HS-27A (cell line): ENCODE results near the gene SHISA5.
"Not testable (repeated sequence)": the region's sequence is repeated elsewhere in the genome, so short reads cannot be mapped to it uniquely, and the experiment has no call there.

Experiments used
- DNase-seq: peaks from one replicate; pipeline ENCODE4 v3.0.0-alpha.2; 2012; ENCODE audit warnings: low read depth, missing footprints

The SHISA5 gene

DNA sequence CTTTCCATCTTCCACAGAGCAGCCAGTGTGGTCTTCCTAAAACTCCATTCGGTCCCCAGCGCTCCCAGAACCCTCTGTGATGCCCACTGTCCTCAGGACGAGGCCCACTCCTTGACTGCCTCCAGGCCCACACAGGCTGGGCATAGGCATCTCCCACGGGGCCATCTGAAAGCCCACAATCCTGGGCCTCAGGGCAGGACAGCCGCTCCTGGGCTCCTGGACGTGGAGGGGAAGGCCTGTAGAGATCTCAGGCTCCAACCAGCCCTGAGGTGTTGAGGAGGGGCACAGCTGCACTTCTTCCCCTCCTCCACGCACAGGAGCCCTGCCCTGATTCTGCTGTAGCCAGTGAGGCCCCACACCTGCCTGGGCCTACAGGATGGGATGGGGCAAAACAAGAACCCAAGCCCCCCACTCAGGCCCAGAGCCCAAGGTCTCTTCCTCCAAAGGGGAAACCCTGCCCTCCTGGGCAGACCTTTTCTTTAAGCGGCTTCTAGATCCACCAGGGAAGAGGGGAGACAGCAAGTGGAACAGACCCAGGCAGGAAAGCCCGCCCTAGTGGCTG is 25.9 kb downstream of the SHISA5 start:
- DNase-seq: no peak

DNA sequence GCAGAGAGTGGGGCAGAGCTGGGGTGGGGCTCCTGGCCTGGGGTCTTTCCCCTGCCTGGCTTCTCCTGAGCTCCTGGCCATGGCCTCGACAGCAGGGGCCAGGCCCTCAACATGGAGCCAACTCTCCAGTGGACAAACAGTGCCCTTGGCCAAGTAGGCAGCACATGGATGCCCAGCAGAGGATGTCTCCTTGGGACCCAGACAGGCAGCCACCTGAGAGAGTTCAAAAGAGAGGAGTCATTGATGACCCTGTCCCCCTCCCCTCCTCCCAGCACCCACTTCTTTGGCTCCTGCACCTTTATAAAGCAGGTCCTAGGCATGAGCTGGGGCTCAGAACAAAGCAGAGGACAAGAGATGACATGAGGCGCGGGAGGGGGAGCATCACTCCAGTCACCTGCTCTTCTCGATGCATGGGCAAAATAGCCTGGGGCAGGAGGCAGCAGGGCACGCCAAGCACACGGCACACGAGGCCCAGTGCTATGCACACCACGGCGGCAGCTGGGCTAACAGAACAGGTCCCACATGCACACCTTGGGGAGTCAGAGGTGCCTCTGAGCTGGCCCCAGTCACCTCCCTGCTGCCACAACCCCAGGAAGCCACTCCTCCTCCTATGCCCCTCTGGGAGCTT is 27.4 kb downstream of the SHISA5 start:
- DNase-seq: no peak

DNA sequence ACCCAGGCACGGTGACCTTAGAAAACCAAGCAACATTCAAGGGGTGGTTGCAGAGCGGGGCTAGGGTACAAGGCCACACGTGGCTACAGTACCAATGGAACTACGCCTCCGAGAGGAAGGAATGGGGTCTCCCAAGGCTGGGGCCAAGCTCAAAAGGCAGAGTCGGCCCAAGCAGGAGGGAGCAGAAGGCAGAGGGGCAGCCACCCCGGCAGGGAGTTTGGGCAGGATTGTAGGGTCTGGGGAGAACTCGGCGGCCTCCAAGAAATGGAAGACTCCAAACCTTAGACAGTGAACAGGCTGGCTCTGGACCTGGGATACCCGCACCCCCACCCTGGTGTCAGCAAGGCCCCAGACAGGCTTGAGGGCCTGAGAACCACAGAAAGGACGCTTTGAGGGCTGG is 28.8 kb downstream of the SHISA5 start:
- DNase-seq: no peak

DNA sequence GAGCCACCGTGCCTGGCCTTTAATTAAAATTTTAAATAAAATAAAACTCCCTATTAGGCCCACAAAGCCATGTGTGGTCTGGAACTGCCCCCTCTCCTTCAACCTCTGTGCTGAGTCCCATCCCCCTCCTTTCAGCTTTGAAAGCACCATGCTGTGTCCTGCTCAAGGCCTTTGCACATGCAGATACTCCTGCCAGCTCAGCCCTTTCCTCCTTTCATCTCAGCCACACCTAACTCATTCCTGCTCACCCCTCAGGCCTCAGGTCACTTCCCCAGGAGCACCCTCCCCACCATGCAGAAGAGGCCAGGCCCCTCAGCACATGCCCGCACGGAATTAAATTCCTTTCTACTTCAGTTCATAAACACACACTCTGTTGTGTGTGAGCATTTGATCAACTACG is 29.4 kb downstream of the SHISA5 start:
- DNase-seq: no peak

DNA sequence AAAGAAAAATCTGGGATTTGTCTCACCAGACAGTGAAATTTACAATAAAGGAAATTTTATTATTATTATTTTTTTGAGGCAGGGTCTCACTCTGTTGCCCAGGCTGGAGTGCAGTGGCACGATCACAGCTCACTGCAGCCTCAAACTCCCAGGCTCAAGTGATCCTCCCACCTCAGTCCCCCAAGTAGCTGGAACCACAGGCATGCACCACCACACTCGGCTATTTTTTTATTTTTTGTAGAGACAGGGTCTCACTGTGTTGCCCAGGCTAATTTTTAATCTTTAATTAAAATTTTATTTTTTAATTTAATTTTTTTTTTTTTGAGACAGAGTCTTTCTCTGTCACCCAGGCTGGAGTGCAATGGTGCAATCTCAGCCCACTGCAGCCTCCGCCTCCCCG is 29.9 kb downstream of the SHISA5 start:
- DNase-seq: not testable (repeated sequence)

DNA sequence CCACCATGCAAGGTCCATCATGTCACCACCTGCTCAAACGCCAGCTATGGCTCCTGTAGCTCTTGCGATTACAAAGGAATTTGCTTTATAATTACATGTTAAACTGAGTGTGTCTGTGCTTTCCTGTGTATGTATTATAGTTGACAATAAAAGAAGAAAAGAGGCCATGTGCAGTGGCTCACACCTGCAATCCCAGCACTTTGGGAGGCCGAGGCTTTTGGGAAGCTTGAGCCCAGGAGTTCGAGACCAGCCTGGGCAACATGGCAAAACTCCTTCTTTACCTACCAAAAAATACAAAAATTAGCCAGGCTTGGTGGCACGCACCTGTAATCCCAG is 30.4 kb downstream of the SHISA5 start:
- no peak for DNase-seq

DNA sequence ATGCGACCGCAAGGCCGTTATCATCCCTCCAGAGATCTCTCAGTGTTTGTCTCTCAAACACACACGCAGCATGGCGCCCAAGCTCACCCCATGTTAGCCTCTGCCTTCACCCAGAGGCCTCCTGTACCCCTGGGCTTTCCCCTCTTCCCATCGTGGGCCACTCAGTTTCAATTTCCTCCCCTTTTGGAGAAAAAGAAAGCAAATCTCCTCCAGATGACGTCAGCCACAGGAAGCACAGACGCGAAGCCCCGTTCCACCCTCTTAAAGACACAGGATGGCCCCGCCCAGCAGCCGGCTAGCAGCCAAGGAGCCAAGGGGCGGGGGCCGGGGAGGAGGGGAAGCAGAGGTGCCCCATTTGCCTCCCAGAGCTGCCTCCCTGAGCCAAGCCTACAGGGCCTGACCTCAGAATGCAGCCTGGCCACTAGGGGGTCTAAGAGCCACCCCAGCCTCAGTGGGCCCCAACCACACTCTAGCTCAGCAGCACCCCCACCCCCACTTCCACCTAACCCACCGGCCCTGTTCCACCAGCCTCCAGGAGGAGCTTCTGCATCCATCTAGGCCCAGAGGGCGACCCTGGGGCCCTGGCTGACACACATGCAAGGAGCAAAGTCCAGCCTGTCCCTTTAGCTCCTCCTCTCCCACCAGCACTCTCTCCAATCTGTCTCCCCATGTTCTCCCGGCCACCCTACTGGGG is 30.9 kb downstream of the SHISA5 start:
- DNase-seq: peak; percentile 90

DNA sequence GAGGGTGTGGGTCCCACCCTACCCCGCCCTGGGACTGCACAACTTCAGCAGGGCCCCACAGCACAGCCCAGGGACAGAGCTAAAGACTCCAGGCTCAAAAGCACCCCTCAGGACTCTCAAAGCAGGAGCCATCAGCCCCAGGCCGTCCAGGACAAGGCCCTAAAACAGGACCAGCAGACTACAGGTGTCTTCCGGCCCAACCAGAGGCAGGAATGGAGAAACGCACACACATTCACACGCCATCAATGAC is 31.4 kb downstream of the SHISA5 start:
- DNase-seq: no peak

DNA sequence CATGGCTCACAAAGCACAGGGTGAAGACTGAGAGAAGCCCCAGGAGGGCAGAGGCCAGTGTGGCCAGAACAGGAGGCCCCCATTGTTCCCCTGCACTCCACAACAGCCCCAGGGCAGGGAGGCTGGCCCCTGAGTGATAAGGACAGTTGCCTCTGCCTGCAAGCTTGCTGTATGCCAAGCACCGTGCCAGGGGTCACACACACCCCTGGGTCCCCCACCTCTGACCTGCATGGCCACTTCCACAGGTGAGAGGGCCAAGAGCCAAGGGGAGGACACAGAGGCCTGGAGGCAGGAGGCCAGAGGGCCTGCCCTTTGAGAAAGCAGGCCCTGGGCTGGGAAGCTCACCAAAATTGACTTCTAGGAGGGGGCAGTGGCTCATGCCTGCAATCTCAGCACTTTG is 33.7 kb downstream of the SHISA5 start:
- DNase-seq: no peak

DNA sequence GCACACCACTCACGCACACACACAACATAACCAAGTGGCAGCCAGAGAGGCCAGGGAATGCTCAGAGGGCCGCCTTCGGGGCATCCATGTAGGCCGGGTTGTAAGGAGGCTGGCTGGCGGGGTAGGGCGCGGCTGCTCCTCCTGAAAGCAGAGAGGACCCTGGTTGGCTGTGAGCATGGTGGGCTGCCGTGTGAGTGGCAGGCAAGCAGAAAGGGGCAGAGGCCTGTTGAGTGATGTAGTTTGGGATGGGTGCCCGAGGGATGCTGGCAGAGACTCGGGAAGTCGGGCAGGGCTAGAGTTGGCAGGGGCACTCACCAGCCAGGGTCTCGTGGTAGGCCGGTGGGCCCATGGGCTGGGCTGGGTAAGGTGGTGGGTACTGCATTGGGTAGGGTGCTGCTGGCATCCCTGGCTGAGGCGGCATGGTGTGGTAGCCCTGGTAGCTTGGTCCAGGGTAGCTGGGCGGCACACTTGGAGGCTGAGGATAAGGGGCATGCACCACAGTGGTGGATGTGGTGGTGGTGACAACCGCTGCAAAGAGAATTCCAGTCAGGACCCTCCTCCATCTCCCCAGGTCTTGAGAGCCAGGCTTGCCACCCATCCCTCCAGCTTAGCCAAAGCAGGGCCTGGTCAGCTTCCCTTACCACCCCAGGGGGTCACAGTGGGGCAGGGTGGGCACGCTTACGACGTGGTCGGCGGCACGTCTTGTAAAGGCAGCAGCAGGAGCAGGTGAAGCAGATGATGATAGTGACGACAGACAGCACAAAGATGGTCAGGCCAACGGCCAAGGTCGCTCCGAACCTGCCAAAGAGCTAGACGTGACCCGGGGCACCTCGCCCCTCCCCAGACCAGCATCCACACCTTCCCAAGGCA is 34.7 kb downstream of the SHISA5 start:
- no peak for DNase-seq

DNA sequence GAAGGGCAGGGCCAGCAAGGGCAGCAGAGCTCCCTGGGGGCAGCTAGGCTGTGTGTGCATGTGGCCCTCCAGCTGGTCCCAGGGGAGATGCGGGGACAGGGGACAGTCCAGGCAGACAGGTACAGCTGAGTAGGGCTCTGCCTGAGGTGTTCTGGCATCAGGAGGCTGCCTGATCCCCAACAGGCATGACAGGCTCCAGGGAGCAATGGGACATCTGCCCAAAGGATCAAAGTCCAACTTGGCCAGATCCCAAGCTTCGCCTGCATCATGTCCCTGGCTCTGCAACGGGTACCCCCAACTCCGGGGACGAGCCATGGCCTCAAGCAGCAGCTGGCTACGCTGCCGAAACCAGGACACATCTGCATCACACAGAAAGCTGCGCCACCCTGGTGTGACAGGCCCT is 35.6 kb downstream of the SHISA5 start:
- no peak for DNase-seq

DNA sequence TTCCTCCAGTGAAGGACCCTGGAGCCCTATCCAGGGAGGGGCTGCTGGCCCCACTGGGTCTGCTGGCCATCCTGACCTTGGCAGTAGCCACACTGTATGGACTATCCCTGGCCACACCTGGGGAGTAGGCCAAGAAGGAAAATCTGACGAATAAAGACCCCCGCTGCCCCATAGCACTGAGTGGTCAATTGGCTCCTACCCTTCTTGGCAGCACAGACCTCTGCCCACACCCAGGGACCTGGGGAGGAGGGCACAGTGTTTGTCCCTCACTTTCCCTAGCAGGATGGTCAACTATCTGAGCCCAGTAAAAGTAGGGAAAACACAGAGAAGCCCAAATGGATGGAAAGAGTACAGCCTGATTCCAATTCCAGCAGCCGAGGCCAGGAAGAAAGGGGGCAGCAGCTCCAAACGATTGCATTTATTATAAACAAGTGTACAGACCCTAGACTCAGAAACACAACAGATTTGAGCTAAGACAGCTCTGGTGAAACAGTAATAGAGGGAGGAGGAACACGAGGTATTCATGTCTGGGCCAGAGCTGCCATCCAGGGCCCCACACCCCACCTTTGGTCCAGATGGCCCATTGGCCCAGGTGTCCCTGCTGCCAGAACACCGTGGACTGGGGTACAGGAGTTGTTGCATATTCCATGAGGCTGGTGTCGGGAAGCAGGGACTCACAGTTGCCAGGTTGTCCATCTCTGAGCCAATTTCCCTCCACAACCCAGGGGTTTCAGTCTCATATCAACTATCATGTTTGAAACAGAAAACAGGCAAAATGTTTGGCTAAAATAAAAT is 36.3 kb downstream of the SHISA5 start:
- no peak for DNase-seq

DNA sequence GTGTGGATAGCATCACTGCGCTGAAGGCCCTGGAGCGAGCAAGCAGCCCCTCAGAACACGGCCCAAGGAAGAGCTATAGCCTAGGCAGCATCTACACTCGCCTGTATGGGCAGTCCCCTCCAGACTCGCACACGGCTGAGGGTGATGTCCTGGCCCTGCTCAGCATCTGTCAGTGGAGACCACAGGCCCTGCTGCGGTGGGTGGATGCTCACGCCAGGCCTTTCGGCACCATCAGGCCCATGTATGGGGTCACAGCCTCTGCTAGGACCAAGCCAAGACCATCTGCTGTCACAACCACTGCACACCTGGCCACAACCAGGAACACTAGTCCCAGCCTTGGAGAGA is 36.9 kb downstream of the SHISA5 start:
- DNase-seq: no peak

DNA sequence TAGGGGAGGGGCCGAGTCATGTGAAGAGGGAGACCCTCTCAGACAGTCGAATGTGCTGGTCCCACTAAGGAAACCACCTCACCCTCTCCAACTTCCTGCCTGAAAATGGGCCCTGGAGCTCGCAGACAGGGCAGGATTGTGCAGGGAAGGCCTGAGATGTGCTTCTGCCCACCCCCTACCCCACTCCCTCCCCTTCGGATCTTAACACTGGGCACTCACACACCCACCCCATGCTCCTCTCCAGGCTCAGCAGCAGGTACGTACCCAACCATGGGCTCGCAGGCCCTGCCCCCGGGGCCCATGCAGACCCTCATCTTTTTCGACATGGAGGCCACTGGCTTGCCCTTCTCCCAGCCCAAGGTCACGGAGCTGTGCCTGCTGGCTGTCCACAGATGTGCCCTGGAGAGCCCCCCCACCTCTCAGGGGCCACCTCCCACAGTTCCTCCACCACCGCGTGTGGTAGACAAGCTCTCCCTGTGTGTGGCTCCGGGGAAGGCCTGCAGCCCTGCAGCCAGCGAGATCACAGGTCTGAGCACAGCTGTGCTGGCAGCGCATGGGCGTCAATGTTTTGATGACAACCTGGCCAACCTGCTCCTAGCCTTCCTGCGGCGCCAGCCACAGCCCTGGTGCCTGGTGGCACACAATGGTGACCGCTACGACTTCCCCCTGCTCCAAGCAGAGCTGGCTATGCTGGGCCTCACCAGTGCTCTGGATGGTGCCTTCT is 37.4 kb downstream of the SHISA5 start:
- DNase-seq: no peak

DNA sequence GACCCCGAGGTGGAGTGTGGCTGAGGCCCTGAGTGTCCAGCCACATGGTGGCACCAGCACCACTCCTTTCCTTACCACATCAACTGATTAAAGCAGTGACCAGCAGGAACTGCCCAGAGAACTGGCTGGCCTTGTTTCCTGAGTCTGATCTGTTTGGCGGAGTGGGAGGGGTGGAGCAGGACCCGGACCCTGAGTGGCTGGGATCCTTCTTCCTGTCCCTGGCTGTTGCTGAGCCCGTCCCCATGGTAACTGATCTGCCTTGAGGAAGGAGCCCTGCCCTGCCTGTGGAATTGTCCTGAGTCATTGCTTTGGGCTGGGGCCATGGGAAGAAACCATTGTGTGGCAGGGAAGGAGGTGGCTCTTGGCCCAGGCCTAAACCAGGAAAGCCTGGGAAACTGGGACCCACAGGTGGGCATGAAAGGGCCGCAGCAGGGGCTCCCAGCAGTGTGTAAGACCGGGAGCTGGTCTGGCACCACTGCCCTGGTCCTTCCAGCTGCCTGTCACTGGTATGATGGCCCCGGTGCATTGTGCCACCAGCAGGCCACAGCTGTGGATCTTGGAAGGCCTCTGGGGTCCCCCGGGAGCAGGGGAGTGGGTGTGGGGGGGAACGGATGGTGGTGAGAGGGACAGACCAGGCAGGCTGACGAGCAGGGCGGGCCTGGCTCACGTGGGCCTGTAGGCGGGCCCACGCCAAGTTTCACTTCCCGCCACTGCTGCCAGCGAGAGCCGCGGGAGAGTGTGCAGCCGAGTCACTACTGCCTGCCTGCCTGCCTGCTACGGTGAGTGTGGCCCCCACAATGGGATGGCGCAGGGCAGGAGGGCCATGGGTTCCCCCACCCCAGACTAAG is 38.2 kb downstream of the SHISA5 start:
- peak; percentile 99 for DNase-seq

DNA sequence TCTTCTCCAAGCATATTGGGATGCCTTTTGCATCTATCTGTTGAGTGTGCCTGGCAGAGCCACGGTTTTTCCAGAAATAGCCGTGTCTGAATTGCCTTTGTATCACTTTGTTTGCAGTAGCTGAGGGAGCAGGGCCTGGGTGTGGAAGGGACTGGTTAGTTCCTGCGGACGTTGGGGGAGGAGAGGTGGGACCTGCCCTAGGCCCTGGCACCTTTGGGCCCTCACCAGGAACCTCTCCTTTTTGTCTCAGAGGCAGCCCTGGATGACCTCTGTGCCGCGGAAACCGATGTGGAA is 38.8 kb downstream of the SHISA5 start:
- no peak for DNase-seq

DNA sequence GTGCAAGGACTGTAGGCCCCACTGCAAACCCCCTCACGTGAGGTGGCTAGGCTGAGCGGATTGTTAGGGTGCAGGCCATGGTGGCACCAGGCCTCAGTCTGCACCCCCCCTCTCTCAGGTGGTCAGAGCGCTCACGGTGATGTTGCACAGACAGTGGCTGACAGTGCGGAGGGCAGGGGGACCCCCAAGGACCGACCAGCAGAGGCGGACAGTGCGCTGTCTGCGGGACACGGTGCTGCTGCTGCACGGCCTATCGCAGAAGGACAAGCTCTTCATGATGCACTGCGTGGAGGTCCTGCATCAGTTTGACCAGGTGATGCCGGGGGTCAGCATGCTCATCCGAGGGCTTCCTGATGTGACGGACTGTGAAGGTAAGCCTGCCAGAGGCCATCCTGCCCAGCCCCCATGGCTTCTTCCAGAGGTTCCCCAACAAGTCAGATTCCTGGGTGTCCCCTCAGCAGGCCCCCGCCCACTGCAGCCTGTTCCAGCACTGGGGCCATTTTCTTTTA is 39.2 kb downstream of the SHISA5 start:
- no peak for DNase-seq

DNA sequence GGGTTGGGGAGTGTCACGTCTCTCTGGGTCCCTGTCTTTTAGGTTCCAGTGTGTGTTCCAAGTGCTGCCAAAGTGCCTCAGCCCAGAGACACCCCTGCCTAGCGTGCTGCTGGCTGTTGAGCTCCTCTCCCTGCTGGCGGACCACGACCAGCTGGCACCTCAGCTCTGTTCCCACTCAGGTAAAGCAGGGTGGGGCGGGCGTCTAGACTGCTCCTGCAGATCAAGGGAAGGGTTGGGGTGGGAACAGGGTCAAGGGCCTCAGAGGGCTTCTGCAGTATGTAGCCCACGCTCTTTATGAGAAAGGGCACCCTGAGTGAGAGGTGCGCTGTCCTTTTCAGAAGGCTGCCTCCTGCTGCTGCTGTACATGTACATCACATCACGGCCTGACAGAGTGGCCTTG is 40.3 kb downstream of the SHISA5 start:
- DNase-seq: no peak

DNA sequence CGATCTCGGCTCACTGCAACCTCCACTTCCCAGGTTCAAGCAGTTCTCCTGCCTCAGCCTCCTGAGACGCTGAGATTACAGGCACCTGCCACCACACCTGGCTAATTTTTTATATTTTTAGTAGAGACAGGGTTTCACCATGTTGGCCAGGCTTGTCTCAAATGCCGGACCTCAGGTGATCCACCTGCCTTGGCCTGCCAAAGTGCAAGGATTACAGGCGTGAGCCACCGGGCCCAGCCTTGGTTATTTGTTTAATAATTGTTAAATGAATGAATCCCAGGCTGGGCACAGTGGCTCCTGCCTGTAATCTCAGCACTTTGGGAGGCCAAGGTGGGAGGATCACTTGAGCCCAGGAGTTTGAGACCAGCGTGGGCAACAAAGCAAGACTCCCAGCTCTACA is 42.2 kb downstream of the SHISA5 start:
- DNase-seq: not testable (repeated sequence)

DNA sequence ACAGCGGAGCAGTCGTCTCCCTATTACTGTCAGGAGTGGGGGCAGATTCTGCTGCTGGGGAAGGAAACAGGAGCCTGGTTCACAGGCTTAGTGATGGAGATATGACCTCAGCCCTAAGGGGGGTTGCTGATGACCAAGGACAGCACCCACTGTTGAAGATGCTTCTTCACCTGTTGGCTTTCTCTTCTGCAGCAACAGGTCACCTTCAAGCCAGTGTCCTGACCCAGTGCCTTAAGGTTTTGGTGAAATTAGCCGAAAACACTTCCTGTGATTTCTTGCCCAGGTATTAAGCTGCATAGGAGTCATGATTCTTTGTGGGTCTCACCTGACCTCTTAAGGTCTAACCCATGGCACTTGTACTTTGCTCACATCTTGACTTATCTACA is 43.5 kb downstream of the SHISA5 start:
- no peak for DNase-seq
